Stimulated activated CD4-positive, alpha-beta T cell treated with anti-CD3 and anti-CD28 coated beads, Interleukin-4, amount 100 ng/mL, for 24 hours (primary cell): Measurements from ENCODE around the gene HMCN2.
"Not testable (repeated sequence)": the region's sequence is repeated elsewhere in the genome, so short reads cannot be mapped to it uniquely, and the experiment has no call there.

ENCODE experiments used
- DNase-seq: peaks from one replicate; pipeline ENCODE4 v3.0.0-alpha.2; 2020

HMCN2 gene

DNA sequence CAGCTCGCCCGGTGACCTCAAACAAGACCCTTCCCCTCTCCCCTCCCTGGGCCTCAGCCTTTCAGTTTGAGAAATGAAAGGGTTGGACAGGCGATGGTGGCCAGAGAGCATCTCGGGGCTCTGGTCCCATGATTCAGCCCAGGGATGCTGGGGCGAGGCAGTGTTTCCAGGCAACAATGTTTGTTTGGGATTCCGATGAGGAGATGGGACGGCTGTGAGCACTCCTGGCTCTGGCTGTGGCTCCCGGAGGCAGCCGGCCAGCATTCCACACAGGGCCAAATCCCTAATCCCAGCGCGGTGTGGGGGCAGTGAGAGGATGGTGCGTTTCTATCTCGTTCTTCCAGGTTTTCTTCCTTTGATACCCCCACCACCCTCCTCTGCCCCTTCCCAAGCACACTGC is 66.0 kb downstream of the HMCN2 start:
- no peak for DNase-seq

DNA sequence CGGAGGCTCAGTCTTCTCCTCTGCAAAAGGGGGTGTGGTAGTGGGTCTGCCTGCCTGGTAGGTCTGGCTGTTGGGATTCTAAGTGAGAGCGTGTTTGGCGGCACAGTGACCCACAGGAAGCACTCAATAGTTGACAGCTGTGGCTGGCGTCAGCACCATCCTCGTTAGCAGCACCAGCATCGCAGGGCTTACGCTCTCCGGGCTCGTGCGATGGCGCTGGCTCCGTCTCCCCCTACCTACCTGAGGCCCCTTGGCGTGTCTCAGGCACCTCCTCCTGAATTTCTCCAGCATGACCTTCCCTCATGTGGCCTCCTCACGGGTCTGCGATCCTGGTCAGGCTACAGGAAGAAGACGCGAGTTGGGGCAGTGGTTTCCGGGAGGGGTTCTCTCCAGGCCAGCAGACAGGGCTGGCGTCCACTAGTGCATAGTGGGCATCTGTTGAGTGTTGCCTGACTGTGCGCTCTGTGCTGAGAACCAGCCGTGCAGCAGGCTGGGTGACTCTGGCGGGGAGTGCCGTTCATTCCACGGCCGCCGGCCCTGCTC is 66.9 kb downstream of the HMCN2 start:
- DNase-seq = no peak

DNA sequence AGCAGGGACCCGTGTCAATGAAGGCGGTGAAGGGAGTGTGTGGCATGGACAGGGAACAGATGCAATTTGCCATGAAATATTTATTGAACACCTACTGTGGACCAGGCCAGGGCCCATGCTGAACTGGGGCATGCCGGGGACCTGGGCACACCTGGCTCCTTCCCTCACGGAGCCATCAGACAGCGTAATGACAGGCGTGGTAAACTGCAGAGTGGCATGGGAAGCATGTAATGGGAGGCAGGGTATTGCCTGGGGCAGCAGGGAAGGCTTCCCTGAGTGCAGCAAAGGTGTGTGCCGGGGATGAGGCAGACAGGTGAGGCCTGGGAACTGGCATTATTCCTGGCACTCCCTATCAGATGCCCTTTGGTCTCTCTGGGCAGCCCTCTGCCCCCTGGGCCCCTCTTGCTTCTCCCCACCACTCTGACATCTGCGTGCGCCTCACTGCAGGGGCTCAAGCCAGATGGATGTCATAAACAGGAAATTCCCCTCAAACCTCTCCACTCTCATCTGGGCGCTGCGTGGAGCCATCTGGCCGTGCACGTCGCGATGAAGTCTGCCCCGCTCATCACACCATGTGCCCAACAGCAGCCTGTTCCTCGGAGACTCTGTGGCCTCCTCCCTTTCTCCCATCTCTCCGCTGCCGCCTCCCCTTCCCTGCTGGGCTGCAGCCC is 67.6 kb downstream of the HMCN2 start:
- no peak for DNase-seq

DNA sequence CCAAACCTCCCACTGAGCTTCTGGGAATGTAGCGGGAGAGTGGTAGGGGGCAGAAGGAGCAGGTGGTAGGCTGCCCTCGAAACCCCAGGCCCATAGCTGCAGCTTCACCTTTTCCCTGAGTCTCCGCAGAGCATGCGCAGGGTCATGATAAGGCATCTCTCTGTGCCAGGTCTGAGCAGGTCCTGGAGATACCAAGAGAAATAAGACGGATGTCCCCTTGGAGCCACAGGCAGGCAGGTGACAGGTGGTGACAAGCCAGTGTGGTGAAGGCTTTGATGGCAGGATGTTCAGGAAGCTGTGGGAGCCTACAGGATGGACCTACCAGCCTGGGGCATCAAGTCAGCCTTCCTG is 68.1 kb downstream of the HMCN2 start:
- no peak for DNase-seq

DNA sequence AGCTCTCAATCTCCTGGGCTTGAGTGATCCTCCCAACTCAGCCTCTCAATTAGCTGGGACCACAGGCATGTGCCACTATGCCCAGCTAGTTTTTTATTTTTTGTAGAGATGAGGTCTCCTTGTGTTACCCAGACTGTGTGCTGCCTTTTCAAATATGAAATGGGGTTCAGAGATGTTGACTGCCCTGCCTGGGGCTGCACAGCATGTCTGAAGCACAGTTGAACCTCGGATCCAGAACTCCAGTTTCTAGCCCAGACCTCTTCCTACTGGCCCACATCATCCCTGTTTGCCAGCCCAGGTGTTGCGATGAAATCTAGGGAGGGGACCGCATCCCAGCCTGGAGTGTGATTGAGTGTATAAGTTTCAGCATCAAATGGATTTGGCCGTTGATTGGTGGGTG is 69.4 kb downstream of the HMCN2 start:
- DNase-seq = no peak

DNA sequence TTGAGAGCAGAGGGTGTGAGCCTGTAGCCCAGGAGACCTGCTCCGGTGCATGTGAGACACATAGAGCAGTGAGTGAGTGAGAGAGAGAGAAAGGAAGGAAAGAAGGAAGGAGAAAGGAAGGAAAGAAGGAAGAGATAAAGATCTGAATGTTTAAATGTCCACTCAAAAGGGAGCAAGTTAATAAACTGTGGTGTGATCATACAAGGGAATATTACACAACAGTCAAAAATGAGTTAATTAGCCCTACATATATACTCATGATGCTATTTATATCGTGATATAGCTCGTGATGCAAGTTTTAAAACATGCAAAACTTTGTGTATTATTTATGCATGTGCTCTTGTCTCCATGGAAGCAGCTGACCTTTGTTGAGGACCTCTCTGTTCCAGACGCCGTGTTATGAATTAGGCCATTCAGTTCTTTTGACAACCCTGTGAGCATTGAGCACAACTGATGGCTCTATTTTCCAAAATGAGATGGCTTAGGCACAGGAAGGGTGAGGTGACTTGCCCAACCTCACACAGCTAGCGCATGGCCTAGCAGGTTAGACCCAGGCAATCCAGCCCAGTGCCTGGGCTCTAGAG is 70.6 kb downstream of the HMCN2 start:
- DNase-seq = no peak

DNA sequence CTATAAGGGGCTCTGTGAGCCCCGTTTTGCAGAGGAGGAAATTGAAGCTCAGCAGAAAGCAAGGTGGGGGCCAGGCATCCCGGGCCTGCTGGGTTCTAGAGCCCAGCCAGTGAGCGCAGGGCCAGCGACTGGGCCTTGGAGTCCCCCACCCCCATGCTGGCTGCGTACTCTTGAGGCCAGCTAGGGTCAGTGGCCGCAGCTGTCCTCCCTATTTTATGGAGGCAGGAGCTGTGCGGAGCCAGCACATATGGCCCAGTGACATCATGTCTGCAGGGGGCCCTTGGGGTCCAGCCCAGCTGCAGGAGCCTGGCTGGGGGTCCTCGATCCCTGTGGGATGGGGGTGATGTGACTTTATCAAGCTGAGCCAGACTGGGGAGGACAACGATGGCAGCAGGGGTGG is 71.3 kb downstream of the HMCN2 start:
- DNase-seq = no peak

DNA sequence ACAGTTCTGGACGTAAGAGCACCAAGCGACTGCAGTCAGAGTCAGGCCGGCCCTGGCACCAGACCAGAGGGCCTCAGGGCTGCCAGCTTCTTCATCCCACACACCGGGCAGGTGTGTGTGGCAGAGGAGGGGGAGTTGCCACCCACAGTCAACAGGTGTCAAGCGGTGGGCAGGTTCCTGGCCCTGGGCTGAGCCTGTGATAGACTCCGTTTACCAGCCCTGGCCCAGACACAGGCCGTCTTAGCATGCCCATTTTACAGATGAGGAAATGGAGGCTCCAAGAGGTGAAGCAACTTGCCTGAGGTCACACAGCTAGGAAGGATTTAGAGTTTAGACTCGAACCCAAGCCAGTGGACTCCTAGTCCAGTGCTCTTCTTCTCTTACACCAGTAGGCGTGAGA is 71.8 kb downstream of the HMCN2 start:
- DNase-seq = no peak

DNA sequence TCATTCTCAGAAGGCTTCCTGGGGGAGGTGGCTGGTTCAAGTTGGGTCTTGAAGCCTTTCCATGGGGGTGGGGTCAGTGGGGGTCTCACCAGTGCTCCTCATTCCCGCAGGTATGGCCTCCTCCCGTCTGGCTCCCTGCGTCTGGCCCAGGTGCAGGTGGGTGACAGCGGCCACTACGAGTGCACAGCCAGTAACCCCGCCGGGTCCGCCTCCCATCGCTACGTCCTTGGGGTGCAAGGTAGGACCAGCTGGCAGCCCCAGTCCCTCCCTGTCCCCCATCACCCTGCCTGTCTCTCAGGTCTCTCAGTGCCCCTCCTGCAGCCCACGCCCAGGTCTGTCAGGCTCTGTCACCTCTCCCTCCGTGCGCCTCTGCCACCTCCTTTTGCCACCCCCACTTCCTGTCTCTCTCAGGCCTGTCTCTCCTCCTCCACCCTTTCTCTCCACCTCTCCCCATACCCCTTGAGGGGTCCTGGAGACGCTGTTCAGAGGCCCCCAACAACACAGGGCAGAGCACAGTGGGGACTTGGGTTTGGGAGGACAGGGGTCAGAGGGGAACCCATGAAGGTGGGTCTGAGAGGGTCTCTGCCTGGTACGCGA is 72.3 kb downstream of the HMCN2 start:
- DNase-seq = no peak

DNA sequence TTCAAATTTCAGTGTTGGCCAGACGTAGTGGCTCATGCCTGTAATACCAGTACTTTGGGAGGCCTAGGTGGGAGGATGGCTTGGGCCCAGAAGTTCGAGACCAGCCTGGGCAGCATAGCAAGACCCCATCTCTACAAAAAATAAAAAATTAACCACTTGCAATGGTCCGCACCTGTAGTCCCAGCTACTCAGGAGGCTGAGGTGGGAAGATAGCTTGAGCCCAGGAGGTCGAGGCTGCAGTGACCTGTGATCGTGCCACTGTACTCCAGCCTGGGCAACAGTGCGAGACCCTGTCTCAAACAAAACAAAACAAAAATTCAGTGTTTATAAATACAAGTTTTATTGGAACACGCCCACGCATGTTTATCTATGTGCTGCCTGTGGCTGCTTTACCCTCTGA is 73.3 kb downstream of the HMCN2 start:
- DNase-seq = not testable (repeated sequence)

DNA sequence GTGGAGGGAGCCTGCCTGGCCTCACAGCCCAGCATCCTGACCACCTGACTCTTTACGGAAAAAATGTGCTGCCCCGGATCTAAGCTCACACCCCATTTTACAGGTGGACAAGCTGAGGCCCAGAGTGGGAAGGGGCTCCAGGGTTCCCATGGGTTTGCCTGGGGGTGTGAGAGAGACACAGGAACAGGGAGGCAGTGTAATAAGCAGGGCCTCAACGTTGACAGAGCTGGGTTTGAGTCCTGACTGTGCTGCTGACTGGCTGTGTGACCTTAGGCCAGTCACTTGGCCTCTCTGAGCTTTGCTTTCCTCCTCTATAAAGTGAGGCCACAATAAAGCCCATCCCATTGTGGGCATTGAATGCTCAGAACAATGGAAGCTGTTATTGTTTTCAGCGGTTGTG is 73.7 kb downstream of the HMCN2 start:
- DNase-seq = no peak

DNA sequence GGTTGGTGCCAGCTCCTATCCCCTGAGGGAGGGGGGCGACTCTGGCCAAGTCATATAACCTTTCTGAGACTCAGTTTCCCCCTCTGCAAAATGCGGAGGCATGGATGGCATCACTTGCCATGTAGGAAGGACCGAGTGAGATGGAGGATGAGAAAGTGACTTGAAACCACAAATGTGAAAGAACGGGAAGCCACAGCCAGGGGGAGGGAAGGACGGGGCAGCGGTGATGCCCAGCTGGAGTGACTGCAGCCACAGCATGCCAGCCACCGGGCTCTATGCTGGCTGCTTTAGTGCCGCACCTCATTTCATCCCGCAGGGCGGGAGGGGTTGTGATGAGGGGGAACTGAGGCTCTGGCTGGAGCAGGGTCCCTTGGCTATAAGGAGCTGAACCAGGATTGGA is 74.5 kb downstream of the HMCN2 start:
- DNase-seq = no peak

DNA sequence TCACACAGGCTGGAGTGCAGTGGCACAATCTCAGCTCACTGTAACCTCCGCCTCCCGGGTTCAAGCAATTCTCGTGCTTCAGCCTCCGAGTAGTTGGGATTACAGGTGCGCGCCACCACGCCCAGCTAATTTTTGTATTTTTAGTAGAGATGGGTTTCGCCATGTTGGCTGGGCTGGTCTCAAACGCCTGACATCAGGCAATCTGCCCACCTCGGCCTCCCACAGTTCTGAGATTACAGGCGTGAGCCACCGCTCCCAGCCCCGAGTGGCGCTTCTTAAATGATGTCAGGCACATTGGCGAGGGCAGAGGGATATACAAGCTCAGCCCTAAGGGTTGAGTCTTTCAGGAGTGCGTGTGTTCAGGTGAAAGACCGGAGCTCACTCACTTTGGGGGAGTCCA is 75.0 kb downstream of the HMCN2 start:
- DNase-seq = not testable (repeated sequence)

DNA sequence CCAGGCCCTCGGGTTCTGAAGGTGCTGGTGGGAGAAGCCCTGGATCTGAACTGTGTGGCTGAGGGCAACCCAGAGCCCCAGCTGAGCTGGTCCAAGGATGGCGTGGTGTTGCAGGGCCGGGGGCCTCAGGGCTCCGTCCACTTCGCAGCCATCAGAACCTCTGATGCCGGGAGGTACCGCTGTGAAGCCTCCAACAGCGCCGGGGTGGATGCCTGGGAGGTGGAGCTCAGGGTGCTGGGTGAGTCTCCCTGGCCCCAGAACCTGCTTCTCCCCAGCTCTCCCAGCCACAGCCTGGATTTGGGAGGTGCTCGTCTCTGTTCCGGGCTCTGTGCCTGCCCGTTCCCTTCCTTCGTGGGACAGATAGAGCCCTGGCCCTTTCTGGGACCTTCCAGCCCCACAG is 75.6 kb downstream of the HMCN2 start:
- DNase-seq = no peak

DNA sequence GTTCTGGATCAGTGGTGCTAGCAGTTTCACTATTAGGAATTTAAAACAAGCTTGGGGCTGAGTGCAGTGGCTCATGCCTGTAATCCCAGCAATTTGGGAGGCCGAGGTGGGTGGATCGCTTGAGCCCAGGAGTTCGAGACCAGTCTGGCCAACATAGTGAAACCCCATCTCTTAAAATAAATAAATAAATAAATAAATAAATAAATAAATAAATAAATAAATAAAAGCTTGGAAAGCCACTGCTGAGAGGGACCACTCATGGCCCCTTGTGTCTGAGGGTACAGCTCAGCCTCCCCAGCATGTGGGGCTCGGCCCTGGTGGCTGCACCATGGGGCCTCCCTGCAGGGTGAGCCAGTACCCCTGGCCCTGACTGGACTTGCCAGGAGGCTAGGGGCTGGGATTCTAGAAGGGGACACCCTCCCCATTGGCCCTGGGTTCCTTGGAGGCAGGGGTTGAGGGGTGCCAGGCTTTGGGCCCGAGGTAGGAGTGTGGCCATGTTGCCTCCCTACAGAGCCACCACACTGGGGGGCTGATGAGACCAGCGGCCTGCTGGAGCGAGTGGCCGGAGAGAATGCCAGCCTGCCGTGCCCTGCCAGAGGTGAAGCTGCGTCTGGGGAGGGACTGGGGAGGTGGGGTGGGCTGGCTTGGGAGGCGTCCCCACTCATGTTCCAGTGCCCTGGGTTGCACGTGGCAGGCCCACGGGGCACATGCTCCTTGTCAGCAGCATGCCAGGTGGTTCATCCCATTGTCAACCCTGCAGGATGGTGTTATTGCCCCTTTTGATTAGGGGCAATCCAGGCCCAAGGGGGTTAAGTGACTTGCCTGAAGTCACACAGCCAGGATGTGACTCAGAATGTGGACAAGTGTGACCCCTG is 76.5 kb downstream of the HMCN2 start:
- no peak for DNase-seq

DNA sequence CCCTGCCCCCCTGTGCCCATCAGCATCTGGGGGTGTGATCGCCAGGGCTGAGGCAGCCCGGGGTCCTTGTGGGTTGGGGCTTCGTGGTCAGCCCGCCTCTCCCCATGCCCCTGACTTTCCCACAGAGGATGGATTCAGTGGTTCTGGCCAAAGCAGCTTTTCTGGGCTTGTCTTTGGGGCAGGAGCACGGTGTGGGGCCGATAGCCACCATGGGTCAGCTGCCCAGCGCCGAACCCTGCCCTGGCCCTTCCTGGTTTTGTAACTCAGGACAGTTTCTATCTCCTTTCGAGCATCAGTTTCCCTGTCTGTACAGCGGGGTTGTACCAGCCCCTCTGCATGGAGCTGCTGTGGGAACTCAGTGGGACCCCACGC is 77.1 kb downstream of the HMCN2 start:
- no peak for DNase-seq

DNA sequence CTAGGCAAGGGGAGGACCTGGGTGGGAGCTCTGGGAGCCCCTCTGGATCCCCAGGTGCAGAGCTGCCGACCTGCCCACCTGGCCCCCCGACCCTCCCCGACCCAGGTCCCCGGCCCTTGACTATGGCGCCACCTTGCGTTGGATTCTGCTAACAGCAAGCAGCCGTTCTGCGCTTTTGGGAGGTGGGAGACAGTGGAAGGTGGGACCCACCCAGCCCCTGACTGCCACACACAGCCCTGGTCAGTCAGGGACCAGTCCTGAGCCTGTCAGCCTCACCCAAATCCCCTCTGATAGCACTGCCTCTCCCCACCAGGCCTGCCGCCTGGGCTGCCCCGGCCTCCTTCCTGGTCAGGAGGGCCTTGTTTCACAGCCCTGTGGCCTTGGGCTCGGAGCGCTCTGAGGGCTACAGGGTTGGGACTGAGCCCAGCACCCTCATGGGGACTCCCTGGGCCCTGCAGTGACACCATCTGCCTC is 77.9 kb downstream of the HMCN2 start:
- peak; percentile 45 for DNase-seq

DNA sequence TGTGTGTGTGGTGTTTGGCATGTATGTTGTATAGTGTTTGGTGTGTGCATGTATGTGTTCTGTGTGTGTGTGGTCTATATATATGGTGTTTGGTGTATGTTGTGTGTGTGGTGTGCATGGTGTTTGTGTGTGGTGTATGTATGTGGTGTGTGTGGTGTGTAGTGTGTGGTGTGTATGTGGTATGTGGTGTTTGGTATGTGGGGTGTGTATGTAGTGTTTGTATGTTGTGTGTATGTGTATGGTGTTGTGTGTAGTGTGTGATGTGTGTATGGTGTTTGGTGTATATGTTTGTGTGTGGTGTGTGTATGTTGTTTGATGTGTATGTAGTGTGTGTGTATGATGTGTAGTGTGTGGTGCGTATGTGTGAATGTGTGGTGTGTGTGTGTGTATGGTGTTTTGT is 78.8 kb downstream of the HMCN2 start:
- no peak for DNase-seq

DNA sequence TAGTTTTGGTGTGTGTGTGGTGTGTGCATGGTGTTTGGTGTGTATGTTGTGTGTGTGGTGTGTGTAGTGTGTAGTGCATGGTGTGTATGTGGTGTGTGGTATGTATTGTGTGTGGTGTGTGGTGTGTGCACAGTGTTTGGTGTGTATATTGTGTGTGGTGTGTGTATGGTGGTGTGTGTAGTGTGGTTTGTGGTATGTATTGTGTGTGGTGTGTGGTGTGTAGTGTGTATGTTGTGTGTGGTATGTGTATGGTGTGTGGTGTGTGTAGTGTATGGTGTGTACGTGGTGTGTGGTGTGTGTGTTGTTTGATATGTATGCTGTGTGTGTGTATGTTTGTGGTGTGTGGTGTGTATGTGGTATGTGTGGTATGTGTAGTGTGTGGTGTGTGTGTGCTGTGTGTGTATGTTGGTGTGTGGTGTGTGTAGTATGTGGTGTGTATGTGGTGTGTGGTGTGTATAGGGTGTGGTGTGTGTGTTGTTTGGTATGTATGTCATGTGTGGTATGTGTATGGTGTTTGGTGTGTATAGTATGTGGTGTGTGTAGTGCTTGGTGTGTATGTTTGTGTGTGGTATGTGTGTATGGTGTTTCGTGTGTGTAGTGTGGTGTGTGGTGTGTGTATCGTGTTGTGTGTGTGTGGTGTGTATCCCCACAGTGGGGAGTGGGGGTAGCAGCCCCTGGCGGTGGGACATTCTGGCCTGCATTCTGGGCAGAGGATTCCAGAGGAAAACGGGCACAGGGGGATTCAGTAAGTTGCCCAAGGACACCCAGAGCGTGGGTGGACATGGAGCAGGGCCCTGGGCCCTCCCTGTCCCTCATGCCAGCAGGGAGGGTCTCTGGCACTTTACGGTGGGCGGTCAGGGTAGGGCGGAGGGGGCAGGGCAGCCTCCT is 79.7 kb downstream of the HMCN2 start:
- no peak for DNase-seq

DNA sequence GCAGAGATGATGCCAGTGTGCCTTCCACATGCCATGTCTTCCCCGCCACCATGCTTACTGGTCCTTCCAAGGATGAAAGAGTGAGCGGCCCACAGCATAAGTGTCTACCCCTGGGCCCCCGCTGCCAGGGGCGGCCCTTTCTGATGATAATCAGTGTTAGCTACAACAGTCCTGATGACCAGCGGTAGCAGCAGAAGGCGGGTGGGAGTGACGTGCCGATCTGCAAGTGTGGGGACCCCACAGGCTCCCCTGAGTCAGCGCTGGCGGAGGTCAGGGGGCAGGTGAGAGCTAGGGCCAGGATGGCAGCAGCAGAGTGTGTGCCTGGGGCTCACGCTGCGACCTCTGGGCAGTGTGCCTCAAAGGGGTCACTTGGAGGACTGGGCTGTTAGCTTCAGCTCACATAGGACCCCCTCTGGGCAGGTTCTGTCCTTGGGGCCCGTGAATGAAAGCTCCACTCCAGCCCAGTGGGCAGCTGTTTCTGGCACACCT is 80.4 kb downstream of the HMCN2 start:
- DNase-seq = no peak

DNA sequence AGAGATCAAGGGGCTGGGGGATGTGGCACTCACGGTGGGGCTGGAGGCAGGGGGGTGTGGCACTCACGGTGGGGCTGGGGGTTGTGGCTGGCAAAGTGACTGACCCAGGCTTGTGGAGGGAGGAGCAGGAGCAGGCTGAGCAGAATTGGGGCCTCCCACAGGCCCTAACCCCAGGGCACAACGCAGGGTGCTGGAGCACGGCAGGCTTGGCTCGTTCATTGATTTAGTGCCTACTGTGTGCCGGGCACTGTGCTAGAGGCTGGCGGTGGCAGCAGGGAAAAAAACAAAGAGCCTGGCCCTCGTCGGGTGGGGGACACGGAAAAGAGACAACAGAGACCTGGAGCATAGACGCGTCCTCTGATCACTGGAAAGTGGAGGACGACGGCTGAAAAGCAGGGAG is 80.9 kb downstream of the HMCN2 start:
- DNase-seq = no peak

DNA sequence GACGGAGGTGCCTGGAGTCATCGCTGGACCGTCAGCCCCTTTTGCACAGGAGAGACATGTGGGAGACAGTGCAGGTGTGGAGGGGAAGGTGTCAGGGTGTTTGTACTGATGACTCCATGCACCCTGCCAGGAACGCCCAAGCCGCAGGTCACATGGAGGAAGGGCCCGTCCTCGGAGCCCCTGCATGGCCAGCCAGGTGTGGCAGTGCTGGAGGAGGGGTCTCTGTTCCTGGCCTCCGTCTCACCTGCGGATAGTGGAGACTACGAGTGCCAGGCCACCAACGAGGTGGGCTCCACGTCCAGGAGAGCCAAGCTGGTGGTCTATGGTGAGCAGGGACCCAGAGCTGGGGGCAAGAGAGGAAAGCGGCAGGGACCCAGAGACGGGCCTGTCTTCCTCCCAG is 81.5 kb downstream of the HMCN2 start:
- DNase-seq = no peak
